ENCODE measurements around the gene AATK.

Gene AATK

DNA sequence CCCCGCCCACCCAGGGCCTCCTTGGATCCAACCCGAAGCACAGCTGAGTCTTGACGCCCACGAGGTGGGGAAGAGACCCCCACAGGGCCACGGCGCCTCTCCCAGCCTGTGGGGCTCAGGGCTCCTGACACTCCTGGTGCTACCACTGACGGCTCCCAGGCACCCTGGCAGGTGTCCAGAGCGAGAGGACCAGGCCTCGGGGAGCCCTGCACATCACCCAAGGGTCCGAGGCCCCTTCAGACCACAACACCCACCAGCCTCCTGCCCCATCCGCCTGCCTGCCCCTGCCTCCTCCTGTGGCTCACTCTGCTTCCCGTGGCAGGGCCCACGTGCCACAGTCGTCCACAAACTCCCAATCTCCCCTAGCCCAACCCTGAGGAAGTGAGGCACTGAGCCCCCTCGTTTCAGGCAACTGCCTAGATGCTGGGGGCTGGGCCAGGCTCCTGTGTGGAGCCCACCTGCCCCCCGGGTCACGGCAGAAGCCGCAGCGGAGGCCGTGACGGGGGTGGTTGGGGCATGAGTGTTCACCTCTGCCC is 28.3 kb upstream of the AATK start:
- Histone ChIP-seq H3K79me1 (ENCODE audit: low read length) (no peaks in the 10 kb centered on the region), H2BK15ac (replicated peaks; ENCODE audit: low read depth) (no peak overlapping the region), H2AK5ac (ENCODE audit: low read length) (no peak overlapping the region), H2BK120ac (ENCODE audit: low read depth, low read length) (no peak overlapping the region), H3K18ac (ENCODE audit: low read length) (no peak overlapping the region), H3K27ac (ENCODE audit: low read depth, low read length) (no peak overlapping the region), H2BK5ac (ENCODE audit: low read length) (no peak overlapping the region), H3K36me3 (ENCODE audit: control insufficient read depth, insufficient read depth, low read length) (no peaks in the 10 kb centered on the region), H3K4me1 (ENCODE audit: control insufficient read depth, low read depth, low read length) (no peaks in the 10 kb centered on the region), H3K4ac (ENCODE audit: low read depth, low read length) (no peak overlapping the region), H3K23ac (ENCODE audit: low read length) (no peak overlapping the region), H3K4me3 (ENCODE audit: low read length) (no peak overlapping the region), H4K5ac (ENCODE audit: low read length) (no peak overlapping the region), H3K27me3 (ENCODE audit: insufficient read depth, low read length, poor library complexity) (no peaks in the 10 kb centered on the region), H4K8ac (ENCODE audit: low read depth, low read length) (no peak overlapping the region), H3K79me2 (ENCODE audit: control insufficient read depth, insufficient read depth, low read length) (no peaks in the 10 kb centered on the region), H3K4me2 (ENCODE audit: low read length) (no peak overlapping the region), H3K56ac (ENCODE audit: low read length) (no peak overlapping the region), H3K9ac (ENCODE audit: low read length) (no peak overlapping the region)
- no CpG with 5 or more reads among the region's 21 CpGs for WGBS (ENCODE audit: extremely low coverage, insufficient coverage, low lambda C conversion rate)
- DNase-seq: no peak

DNA sequence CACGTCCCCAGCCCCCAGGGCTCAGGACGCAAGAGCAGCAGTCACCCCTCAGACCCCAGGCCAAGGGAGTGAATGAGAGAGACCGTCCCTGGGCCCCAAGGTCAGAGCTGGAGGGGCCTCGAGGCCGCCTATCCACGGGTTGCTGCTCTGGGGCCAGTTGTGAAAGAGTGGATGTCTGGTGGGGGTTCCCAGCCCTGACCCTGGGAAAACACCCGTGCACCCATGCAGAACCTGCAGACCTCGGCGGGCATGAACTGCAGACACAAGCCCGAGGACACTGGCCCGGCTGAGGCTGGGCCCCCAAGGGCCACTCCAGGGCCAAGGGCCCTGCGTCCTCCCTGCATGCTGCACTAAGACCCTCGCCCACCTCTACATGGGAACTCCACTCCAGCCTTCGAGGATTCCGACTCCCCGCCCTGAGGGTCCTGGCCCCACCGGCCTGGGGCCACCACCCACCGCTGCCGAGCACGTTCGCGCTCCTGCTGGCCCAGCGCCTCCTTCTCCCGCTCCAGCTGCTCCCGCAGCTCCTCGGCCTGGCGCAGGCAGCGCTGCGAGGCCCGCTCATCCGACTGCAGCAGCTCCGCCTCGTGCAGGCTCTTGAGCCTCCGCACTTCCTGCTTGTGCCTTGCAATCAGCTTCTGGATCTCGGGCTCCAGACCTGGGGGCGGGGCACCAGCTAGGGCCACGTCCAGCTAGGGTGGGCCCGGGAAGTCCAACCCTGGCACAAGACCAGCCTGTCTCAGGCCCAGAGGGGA is 27.6 kb upstream of the AATK start:
- H2BK120ac ChIP-seq (ENCODE audit: low read depth, low read length): no peak overlapping the region
- H2BK15ac ChIP-seq (replicated peaks; ENCODE audit: low read depth): no peak overlapping the region
- H4K8ac ChIP-seq (ENCODE audit: low read depth, low read length): no peak overlapping the region
- H3K56ac ChIP-seq (ENCODE audit: low read length): no peak overlapping the region
- DNase-seq: no peak
- H3K27ac ChIP-seq (ENCODE audit: low read depth, low read length): no peak overlapping the region
- no peaks in the 10 kb centered on the region for H3K27me3 ChIP-seq (ENCODE audit: insufficient read depth, low read length, poor library complexity)
- no peak overlapping the region for H4K5ac ChIP-seq (ENCODE audit: low read length)
- no CpG with 5 or more reads among the region's 38 CpGs for WGBS (ENCODE audit: extremely low coverage, insufficient coverage, low lambda C conversion rate)
- no peak overlapping the region for H3K4me2 ChIP-seq (ENCODE audit: low read length)
- no peak overlapping the region for H2BK5ac ChIP-seq (ENCODE audit: low read length)
- H3K18ac ChIP-seq (ENCODE audit: low read length): no peak overlapping the region
- H3K79me2 ChIP-seq (ENCODE audit: control insufficient read depth, insufficient read depth, low read length): no peaks in the 10 kb centered on the region
- no peak overlapping the region for H3K23ac ChIP-seq (ENCODE audit: low read length)
- H3K4me1 ChIP-seq (ENCODE audit: control insufficient read depth, low read depth, low read length): no peaks in the 10 kb centered on the region
- no peaks in the 10 kb centered on the region for H3K79me1 ChIP-seq (ENCODE audit: low read length)
- H3K4me3 ChIP-seq (ENCODE audit: low read length): no peak overlapping the region
- H2AK5ac ChIP-seq (ENCODE audit: low read length): no peak overlapping the region
- no peaks in the 10 kb centered on the region for H3K36me3 ChIP-seq (ENCODE audit: control insufficient read depth, insufficient read depth, low read length)
- H3K9ac ChIP-seq (ENCODE audit: low read length): no peak overlapping the region
- H3K4ac ChIP-seq (ENCODE audit: low read depth, low read length): no peak overlapping the region

DNA sequence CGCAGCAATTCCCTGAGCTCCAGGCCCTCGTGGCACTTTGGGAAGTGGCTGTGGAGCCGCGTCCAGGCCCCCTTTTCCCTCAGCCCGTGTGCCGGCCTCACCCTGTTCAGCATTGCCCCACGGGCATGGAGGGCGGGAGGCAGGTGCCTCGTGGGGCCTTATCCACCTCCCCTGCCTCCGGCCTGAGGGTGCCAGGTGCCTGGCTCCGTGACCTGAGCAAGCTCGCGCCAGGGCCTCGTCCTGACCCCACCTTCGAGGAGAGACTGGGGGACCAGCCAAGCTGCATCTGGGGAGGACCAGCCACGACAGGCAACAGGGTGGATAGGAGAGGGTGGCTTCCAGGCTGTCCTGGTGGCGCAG is 27.0 kb upstream of the AATK start:
- Histone ChIP-seq H3K79me1 (ENCODE audit: low read length) (no peaks in the 10 kb centered on the region), H3K4me3 (ENCODE audit: low read length) (no peak overlapping the region), H2AK5ac (ENCODE audit: low read length) (no peak overlapping the region), H3K56ac (ENCODE audit: low read length) (no peak overlapping the region), H2BK120ac (ENCODE audit: low read depth, low read length) (no peak overlapping the region), H3K79me2 (ENCODE audit: control insufficient read depth, insufficient read depth, low read length) (no peaks in the 10 kb centered on the region), H3K4me1 (ENCODE audit: control insufficient read depth, low read depth, low read length) (no peaks in the 10 kb centered on the region), H3K4ac (ENCODE audit: low read depth, low read length) (no peak overlapping the region), H3K36me3 (ENCODE audit: control insufficient read depth, insufficient read depth, low read length) (no peaks in the 10 kb centered on the region), H3K23ac (ENCODE audit: low read length) (no peak overlapping the region), H2BK5ac (ENCODE audit: low read length) (no peak overlapping the region), H3K4me2 (ENCODE audit: low read length) (no peak overlapping the region), H3K27ac (ENCODE audit: low read depth, low read length) (no peak overlapping the region), H4K8ac (ENCODE audit: low read depth, low read length) (no peak overlapping the region), H2BK15ac (replicated peaks; ENCODE audit: low read depth) (no peak overlapping the region), H3K18ac (ENCODE audit: low read length) (no peak overlapping the region), H4K5ac (ENCODE audit: low read length) (no peak overlapping the region), H3K9ac (ENCODE audit: low read length) (no peak overlapping the region), H3K27me3 (ENCODE audit: insufficient read depth, low read length, poor library complexity) (no peaks in the 10 kb centered on the region)
- DNase-seq: no peak
- WGBS (ENCODE audit: extremely low coverage, insufficient coverage, low lambda C conversion rate): no CpG with 5 or more reads among the region's 17 CpGs

DNA sequence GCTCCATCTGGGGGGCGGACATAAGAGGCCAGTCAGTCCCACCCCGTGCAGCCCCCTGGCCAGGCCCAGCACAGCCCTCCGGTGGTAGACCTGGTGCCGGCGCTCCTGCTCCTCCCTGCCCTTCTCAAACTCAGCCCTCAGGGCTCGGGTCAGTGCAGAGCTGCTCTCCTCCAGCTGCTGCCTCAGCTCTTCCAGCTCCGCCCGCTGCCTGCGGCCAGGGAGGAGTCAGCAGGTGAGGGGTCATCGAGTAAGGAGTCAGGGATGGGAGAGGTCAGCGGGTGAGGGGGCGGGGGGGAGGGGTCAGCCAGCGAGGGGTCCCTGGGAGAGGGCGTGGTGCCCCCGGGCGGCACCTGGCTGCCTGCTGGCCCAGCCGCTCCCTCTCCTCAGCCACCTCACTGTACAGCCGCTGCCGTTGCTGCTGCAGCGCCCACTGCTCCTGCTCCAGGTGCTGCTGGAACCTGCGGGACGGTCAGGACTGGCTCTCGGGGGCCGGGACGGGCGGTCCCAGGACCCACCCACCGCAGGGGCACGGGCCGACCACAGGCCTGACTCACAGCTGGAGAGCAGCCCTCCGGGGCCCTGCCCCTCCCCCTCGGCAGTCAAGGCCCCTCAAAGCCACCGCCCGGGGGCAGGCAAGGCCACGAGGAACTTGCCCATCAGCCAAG is 26.5 kb upstream of the AATK start:
- Histone ChIP-seq H3K27me3 (ENCODE audit: insufficient read depth, low read length, poor library complexity) (no peaks in the 10 kb centered on the region), H4K8ac (ENCODE audit: low read depth, low read length) (no peak overlapping the region), H2BK120ac (ENCODE audit: low read depth, low read length) (no peak overlapping the region), H4K5ac (ENCODE audit: low read length) (no peak overlapping the region), H3K79me1 (ENCODE audit: low read length) (no peaks in the 10 kb centered on the region), H3K4me2 (ENCODE audit: low read length) (no peak overlapping the region), H2BK15ac (replicated peaks; ENCODE audit: low read depth) (no peak overlapping the region), H3K23ac (ENCODE audit: low read length) (no peak overlapping the region), H2AK5ac (ENCODE audit: low read length) (no peak overlapping the region), H3K4ac (ENCODE audit: low read depth, low read length) (no peak overlapping the region), H3K36me3 (ENCODE audit: control insufficient read depth, insufficient read depth, low read length) (no peaks in the 10 kb centered on the region), H3K4me1 (ENCODE audit: control insufficient read depth, low read depth, low read length) (no peaks in the 10 kb centered on the region), H3K79me2 (ENCODE audit: control insufficient read depth, insufficient read depth, low read length) (no peaks in the 10 kb centered on the region), H3K27ac (ENCODE audit: low read depth, low read length) (no peak overlapping the region), H3K18ac (ENCODE audit: low read length) (no peak overlapping the region), H3K9ac (ENCODE audit: low read length) (no peak overlapping the region), H3K4me3 (ENCODE audit: low read length) (no peak overlapping the region), H2BK5ac (ENCODE audit: low read length) (no peak overlapping the region), H3K56ac (ENCODE audit: low read length) (no peak overlapping the region)
- WGBS (ENCODE audit: extremely low coverage, insufficient coverage, low lambda C conversion rate): no CpG with 5 or more reads among the region's 34 CpGs
- no peak for DNase-seq

DNA sequence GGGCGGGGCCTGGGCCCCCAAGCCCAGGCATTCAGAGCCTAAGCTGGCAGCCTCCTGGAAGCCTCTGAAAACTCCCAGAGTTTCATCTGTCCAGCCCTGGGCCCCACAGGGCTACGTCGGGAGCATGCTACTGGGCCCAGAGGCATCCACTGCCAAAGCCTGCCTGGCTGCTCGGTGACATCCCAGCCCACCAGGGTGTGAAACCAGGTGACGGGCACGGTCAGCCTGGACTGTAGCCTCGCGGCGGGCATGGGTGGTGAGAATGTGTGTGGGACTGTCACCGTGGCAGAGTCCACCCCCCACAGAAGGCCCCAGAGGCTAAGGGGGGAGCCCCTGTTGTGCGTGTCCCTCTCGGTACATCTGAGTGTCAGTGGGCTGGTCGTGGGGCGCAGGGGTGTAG is 25.6 kb upstream of the AATK start:
- H3K4me1 ChIP-seq (ENCODE audit: control insufficient read depth, low read depth, low read length): no peaks in the 10 kb centered on the region
- H3K36me3 ChIP-seq (ENCODE audit: control insufficient read depth, insufficient read depth, low read length): no peaks in the 10 kb centered on the region
- H2BK120ac ChIP-seq (ENCODE audit: low read depth, low read length): no peak overlapping the region
- H3K9ac ChIP-seq (ENCODE audit: low read length): no peak overlapping the region
- DNase-seq: no peak
- no peaks in the 10 kb centered on the region for H3K79me2 ChIP-seq (ENCODE audit: control insufficient read depth, insufficient read depth, low read length)
- H3K18ac ChIP-seq (ENCODE audit: low read length): no peak overlapping the region
- no peak overlapping the region for H3K56ac ChIP-seq (ENCODE audit: low read length)
- no peak overlapping the region for H3K4me3 ChIP-seq (ENCODE audit: low read length)
- H2BK15ac ChIP-seq (replicated peaks; ENCODE audit: low read depth): no peak overlapping the region
- no peak overlapping the region for H3K4me2 ChIP-seq (ENCODE audit: low read length)
- H3K27ac ChIP-seq (ENCODE audit: low read depth, low read length): no peak overlapping the region
- H2BK5ac ChIP-seq (ENCODE audit: low read length): no peak overlapping the region
- H3K27me3 ChIP-seq (ENCODE audit: insufficient read depth, low read length, poor library complexity): no peaks in the 10 kb centered on the region
- H4K5ac ChIP-seq (ENCODE audit: low read length): no peak overlapping the region
- H3K4ac ChIP-seq (ENCODE audit: low read depth, low read length): no peak overlapping the region
- H4K8ac ChIP-seq (ENCODE audit: low read depth, low read length): no peak overlapping the region
- H3K23ac ChIP-seq (ENCODE audit: low read length): no peak overlapping the region
- WGBS (ENCODE audit: extremely low coverage, insufficient coverage, low lambda C conversion rate): no CpG with 5 or more reads among the region's 14 CpGs
- H3K79me1 ChIP-seq (ENCODE audit: low read length): no peaks in the 10 kb centered on the region
- no peak overlapping the region for H2AK5ac ChIP-seq (ENCODE audit: low read length)

Data from mesendoderm (in vitro differentiated cells).